Measurements from ENCODE around the gene MAP4K3. TPM values are rescaled to one million over a fixed set of nuclear protein-coding genes. Genes with fewer than 3 reads are reported as not detected.
"Not testable (repeated sequence)": the region's sequence is repeated elsewhere in the genome, so short reads cannot be mapped to it uniquely, and the experiment has no call there.

MAP4K3 gene
- total and polyA plus RNA-seq, 8 donors, result 13.5 to 166 (median 87.2) TPM

GRCh38 chr2:39334529-39334928 lies 102.6 kb downstream of the MAP4K3 start:
- DNase-seq, result no peak
- Histone ChIP-seq H3K9me3 (no peaks in the 10 kb centered on the region), H3K4me1 (peaks cover 0 to 16% (median 7%) of the 10 kb centered on the region in 4 donors), H3K4me3 (no peak overlapping the region), H3K27ac (no peak overlapping the region), H3K36me3 (peaks cover 0 to 36% (median 21%) of the 10 kb centered on the region in 4 donors), H3K27me3 (no peaks in the 10 kb centered on the region)
- intact Hi-C loops (cut with DNase I; ENCODE audit: low total_unique reads), result no loop called here
- TF ChIP-seq CTCF (IDR thresholded peaks at IDR 0.05) (no peak), EP300 (IDR thresholded peaks at IDR 0.05) (no peak)

- no peak for DNase-seq
- H3K36me3 ChIP-seq, result peaks cover 0 to 84% (median 66%) of the 10 kb centered on the region in 4 donors
- H3K4me1 ChIP-seq, result no peaks in the 10 kb centered on the region
- 92 to 99% (median 97%) methylated on average over 5 of the region's 5 CpGs for WGBS, 5 donors
- no peak overlapping the region for H3K4me3 ChIP-seq
- no peaks in the 10 kb centered on the region for H3K9me3 ChIP-seq
- no peak overlapping the region for H3K27ac ChIP-seq
- intact Hi-C loops (cut with DNase I; ENCODE audit: low total_unique reads), result no loop called here
- H3K27me3 ChIP-seq, result no peaks in the 10 kb centered on the region
- TF ChIP-seq CTCF (IDR thresholded peaks at IDR 0.05), result no peak
- no peak for TF ChIP-seq EP300 (IDR thresholded peaks at IDR 0.05)
- no peak for TF ChIP-seq POLR2A (IDR thresholded peaks at IDR 0.05)
- no peak for TF ChIP-seq POLR2AphosphoS5 (IDR thresholded peaks at IDR 0.05)
Measured at GRCh38 chr2:39326644-39327043, 110.4 kb downstream of the MAP4K3 start.

- intact Hi-C loops (cut with DNase I; ENCODE audit: low total_unique reads), result no loop called here
- Histone ChIP-seq H3K4me1 (no peaks in the 10 kb centered on the region), H3K36me3 (peaks cover 0 to 80% (median 60%) of the 10 kb centered on the region in 4 donors), H3K9me3 (no peaks in the 10 kb centered on the region), H3K4me3 (no peak overlapping the region), H3K27ac (no peak overlapping the region), H3K27me3 (no peaks in the 10 kb centered on the region)
- no peak for DNase-seq
- WGBS, 5 donors, result 93 to 98% (median 96%) methylated on average over 1 of the region's 1 CpG
- TF ChIP-seq POLR2A (IDR thresholded peaks at IDR 0.05), result no peak
- no peak for TF ChIP-seq CTCF (IDR thresholded peaks at IDR 0.05)
- TF ChIP-seq EP300 (IDR thresholded peaks at IDR 0.05), result no peak
- TF ChIP-seq POLR2AphosphoS5 (IDR thresholded peaks at IDR 0.05), result no peak
Measured at GRCh38 chr2:39325966-39326365, 111.1 kb downstream of the MAP4K3 start.

GRCh38 chr2:39321056-39322035 lies 115.7 kb downstream of the MAP4K3 start:
- H3K9me3 ChIP-seq; H3K27me3 ChIP-seq; H3K27ac ChIP-seq; H3K4me1 ChIP-seq; DNase-seq; intact Hi-C loops (cut with DNase I; ENCODE audit: low total_unique reads); H3K4me3 ChIP-seq: not testable (repeated sequence)
- whole genome bisulfite sequencing, 5 donors, result 90 to 95% (median 93%) methylated on average over 14 to 16 of the region's 16 CpGs
- H3K36me3 ChIP-seq, result peaks cover 0 to 48% (median 33%) of the 10 kb centered on the region in 4 donors

- no peak overlapping the region for H3K27ac ChIP-seq
- WGBS, 5 donors, result 88 to 93% (median 93%) methylated on average over 4 of the region's 4 CpGs
- H3K4me1 ChIP-seq, result no peaks in the 10 kb centered on the region
- intact Hi-C loops (cut with DNase I; ENCODE audit: low total_unique reads), result no loop called here
- H3K27me3 ChIP-seq, result no peaks in the 10 kb centered on the region
- no peak overlapping the region for H3K4me3 ChIP-seq
- no peak for DNase-seq
- no peaks in the 10 kb centered on the region for H3K9me3 ChIP-seq
- H3K36me3 ChIP-seq, result peaks cover 0 to 38% (median 23%) of the 10 kb centered on the region in 4 donors
- no peak for TF ChIP-seq EP300 (IDR thresholded peaks at IDR 0.05)
- no peak for TF ChIP-seq CTCF (IDR thresholded peaks at IDR 0.05)
- TF ChIP-seq POLR2AphosphoS5 (IDR thresholded peaks at IDR 0.05), result no peak
- no peak for TF ChIP-seq POLR2A (IDR thresholded peaks at IDR 0.05)
Measured at GRCh38 chr2:39320162-39320561, 116.9 kb downstream of the MAP4K3 start.
